HG03520 (cell line): ENCODE data around the gene COBL.

Experiments used
- ATAC-seq: cut with Tn5 transposase; IDR thresholded peaks from one replicate; pipeline ENCODE4 v1.9.1; 2021; ENCODE audit warnings: mild to moderate bottlenecking, moderate library complexity; ENCODE audit not compliant: unreplicated experiment

Gene COBL

GRCh38 chr7:51256209-51256781 lies 60.3 kb downstream of the COBL start:
- ATAC-seq = no peak

GRCh38 chr7:51255536-51256208 lies 60.9 kb downstream of the COBL start:
- no peak for ATAC-seq

GRCh38 chr7:51255036-51255435 lies 61.6 kb downstream of the COBL start:
- no peak for ATAC-seq

GRCh38 chr7:51253157-51253556 lies 63.5 kb downstream of the COBL start:
- no peak for ATAC-seq

GRCh38 chr7:51251290-51251689 lies 65.3 kb downstream of the COBL start:
- no peak for ATAC-seq

- no peak for ATAC-seq
These were observed 66.1 kb downstream of the COBL start for GRCh38 chr7:51250512-51250911.

- no peak for ATAC-seq
These were observed 66.6 kb downstream of the COBL start for GRCh38 chr7:51249991-51250390.

- ATAC-seq = no peak
These were observed 67.2 kb downstream of the COBL start for GRCh38 chr7:51249187-51249945.

GRCh38 chr7:51246258-51247245 lies 70.1 kb downstream of the COBL start:
- ATAC-seq = no peak

GRCh38 chr7:51244885-51245284 lies 71.7 kb downstream of the COBL start:
- no peak for ATAC-seq

GRCh38 chr7:51244053-51244452 lies 72.6 kb downstream of the COBL start:
- ATAC-seq = no peak

GRCh38 chr7:51243631-51244030 lies 73.0 kb downstream of the COBL start:
- ATAC-seq = no peak

- no peak for ATAC-seq
These were observed 73.6 kb downstream of the COBL start for GRCh38 chr7:51242881-51243518.

- no peak for ATAC-seq
These were observed 74.5 kb downstream of the COBL start for GRCh38 chr7:51242007-51242691.

- ATAC-seq = no peak
These were observed 75.7 kb downstream of the COBL start for GRCh38 chr7:51240868-51241267.

- ATAC-seq = no peak
These were observed 76.9 kb downstream of the COBL start for GRCh38 chr7:51239691-51240090.

- ATAC-seq = no peak
These were observed 77.6 kb downstream of the COBL start for GRCh38 chr7:51238981-51239495.

GRCh38 chr7:51237446-51238133 lies 79.0 kb downstream of the COBL start:
- no peak for ATAC-seq

- no peak for ATAC-seq
These were observed 80.0 kb downstream of the COBL start for GRCh38 chr7:51236470-51237132.
